Stimulated activated naive B cell treated with anti-CD40 and anti-IgM and Interleukin-4, amounts not matched to agents 10 μg/mL and 1 μg/mL and 100 μg/mL, for 72 hours (primary cell): Measurements from ENCODE around the gene STK39.
A peak's percentile ranks its signal among the peaks of the same experiment; 100 is the strongest.

Source experiments
- ATAC-seq, 2 donors: fragments of 150-1000 bp; cut with Tn5 transposase; replicated peaks; 2 replicates each; pipeline ENCODE4 v1.10.0; 2021; ENCODE audit warnings: moderate library complexity in 1 of 2
- DNase-seq: peaks from one replicate; pipeline ENCODE4 v3.0.0; 2021
- H3K27ac Mint-ChIP-seq: one replicate; pipeline ENCODE4 v1.8.0; 2022; ENCODE audit warnings: mild to moderate bottlenecking, mixed read lengths
- H3K27me3 Mint-ChIP-seq, 2 donors: one replicate each; pipeline ENCODE4 v1.8.0; 2022; ENCODE audit warnings: mixed read lengths in 2 of 2
- H3K36me3 Mint-ChIP-seq, 2 donors: one replicate each; pipeline ENCODE4 v1.8.0; 2022; ENCODE audit warnings: mixed read lengths in 2 of 2, mild to moderate bottlenecking in 1 of 2
- H3K4me1 Mint-ChIP-seq, 2 donors: one replicate each; pipeline ENCODE4 v1.8.0; 2022; ENCODE audit warnings: mixed read lengths in 2 of 2, mild to moderate bottlenecking in 1 of 2
- H3K4me3 Mint-ChIP-seq, 2 donors: one replicate each; pipeline ENCODE4 v1.8.0; 2022; ENCODE audit warnings: mild to moderate bottlenecking in 2 of 2, mixed read lengths in 2 of 2, moderate library complexity in 1 of 2
- H3K9me3 Mint-ChIP-seq, 2 donors: one replicate each; pipeline ENCODE4 v1.8.0; 2022; ENCODE audit warnings: mixed read lengths in 2 of 2, mild to moderate bottlenecking in 1 of 2

The STK39 gene

GRCh38 chr2:167972020-167972419 is 275.4 kb downstream of the STK39 start:
- ATAC-seq = no peak
- H3K27me3 Mint-ChIP-seq = no peaks in the 10 kb centered on the region
- H3K36me3 Mint-ChIP-seq = peaks cover 30 to 47% of the 10 kb centered on the region in 2 donors
- H3K4me3 Mint-ChIP-seq = no peak overlapping the region
- H3K27ac Mint-ChIP-seq = no peak overlapping the region
- peaks cover 5 to 10% of the 10 kb centered on the region in 2 donors for H3K9me3 Mint-ChIP-seq
- H3K4me1 Mint-ChIP-seq = peaks cover under 1 to 7% of the 10 kb centered on the region in 2 donors
- no peak for DNase-seq

GRCh38 chr2:167966937-167967913 is 280.2 kb downstream of the STK39 start:
- Mint-ChIP-seq H3K27ac (peak overlapping the region; percentile 73), H3K4me1 (peaks cover 21 to 30% of the 10 kb centered on the region in 2 donors), H3K9me3 (peaks cover 0 to 8% of the 10 kb centered on the region in 2 donors), H3K4me3 (no peak overlapping the region), H3K36me3 (peaks cover 23 to 43% of the 10 kb centered on the region in 2 donors), H3K27me3 (no peaks in the 10 kb centered on the region)
- DNase-seq (no peak), ATAC-seq (peak; percentile 33 to 55)

- no peaks in the 10 kb centered on the region for H3K27me3 Mint-ChIP-seq
- H3K27ac Mint-ChIP-seq = peak overlapping the region; percentile 81
- peaks cover 18 to 40% of the 10 kb centered on the region in 2 donors for H3K36me3 Mint-ChIP-seq
- no peak for DNase-seq
- H3K4me1 Mint-ChIP-seq = peaks cover 21 to 30% of the 10 kb centered on the region in 2 donors
- H3K4me3 Mint-ChIP-seq = peak overlapping the region; percentile 16 to 58
- peaks cover 0 to 2% of the 10 kb centered on the region in 2 donors for H3K9me3 Mint-ChIP-seq
- ATAC-seq = peak; percentile 65 to 68
Observed at GRCh38 chr2:167965907-167966761, 281.3 kb downstream of the STK39 start.

GRCh38 chr2:167964650-167965413 is 282.6 kb downstream of the STK39 start:
- Mint-ChIP-seq H3K36me3 (peaks cover 18 to 36% of the 10 kb centered on the region in 2 donors), H3K4me1 (peaks cover 21 to 30% of the 10 kb centered on the region in 2 donors), H3K27me3 (no peaks in the 10 kb centered on the region), H3K9me3 (peaks cover 0 to 1% of the 10 kb centered on the region in 2 donors), H3K27ac (peak overlapping the region; percentile 65), H3K4me3 (peak overlapping the region; percentile 53)
- ATAC-seq = peak; percentile 53 to 55
- no peak for DNase-seq

GRCh38 chr2:167963899-167964649 is 283.3 kb downstream of the STK39 start:
- Mint-ChIP-seq H3K36me3 (peaks cover 22 to 34% of the 10 kb centered on the region in 2 donors), H3K27ac (no peak overlapping the region), H3K9me3 (peaks cover 0 to 1% of the 10 kb centered on the region in 2 donors), H3K27me3 (no peaks in the 10 kb centered on the region), H3K4me3 (no peak overlapping the region), H3K4me1 (peaks cover 21 to 30% of the 10 kb centered on the region in 2 donors)
- no peak for DNase-seq
- ATAC-seq = no peak

GRCh38 chr2:167962436-167963226 is 284.8 kb downstream of the STK39 start:
- peak overlapping the region; percentile 31 for H3K27ac Mint-ChIP-seq
- no peaks in the 10 kb centered on the region for H3K27me3 Mint-ChIP-seq
- H3K4me3 Mint-ChIP-seq = no peak overlapping the region
- DNase-seq = no peak
- H3K4me1 Mint-ChIP-seq = peaks cover 20 to 30% of the 10 kb centered on the region in 2 donors
- H3K36me3 Mint-ChIP-seq = peaks cover 20 to 32% of the 10 kb centered on the region in 2 donors
- H3K9me3 Mint-ChIP-seq = no peaks in the 10 kb centered on the region
- no peak for ATAC-seq

- ATAC-seq = no peak
Observed at GRCh38 chr2:167961536-167962048, 285.8 kb downstream of the STK39 start.

GRCh38 chr2:167960089-167960747 is 287.2 kb downstream of the STK39 start:
- Mint-ChIP-seq H3K4me1 (peaks cover 8 to 14% of the 10 kb centered on the region in 2 donors), H3K4me3 (no peak overlapping the region), H3K27ac (no peak overlapping the region), H3K27me3 (no peaks in the 10 kb centered on the region), H3K36me3 (peaks cover 20 to 30% of the 10 kb centered on the region in 2 donors), H3K9me3 (no peaks in the 10 kb centered on the region)
- no peak for DNase-seq
- no peak for ATAC-seq

More at GRCh38 chr2:167961536-167962048, 285.8 kb downstream of the STK39 start:
- Mint-ChIP-seq H3K9me3 (no peaks in the 10 kb centered on the region), H3K27ac (no peak overlapping the region), H3K27me3 (no peaks in the 10 kb centered on the region), H3K4me3 (no peak overlapping the region), H3K4me1 (peaks cover 16 to 26% of the 10 kb centered on the region in 2 donors), H3K36me3 (peaks cover 21 to 32% of the 10 kb centered on the region in 2 donors)
- DNase-seq = no peak

- H3K36me3 Mint-ChIP-seq = peaks cover 15 to 24% of the 10 kb centered on the region in 2 donors
- H3K4me3 Mint-ChIP-seq = no peak overlapping the region
- H3K4me1 Mint-ChIP-seq = peaks cover under 1 to 2% of the 10 kb centered on the region in 2 donors
- no peaks in the 10 kb centered on the region for H3K27me3 Mint-ChIP-seq
- no peak overlapping the region for H3K27ac Mint-ChIP-seq
- ATAC-seq (no peak), DNase-seq (no peak)
- no peaks in the 10 kb centered on the region for H3K9me3 Mint-ChIP-seq
Observed at GRCh38 chr2:167957662-167958061, 289.7 kb downstream of the STK39 start.

GRCh38 chr2:167955264-167955906 is 292.0 kb downstream of the STK39 start:
- peaks cover 14 to 15% of the 10 kb centered on the region in 2 donors for H3K36me3 Mint-ChIP-seq

GRCh38 chr2:167954495-167954894 is 292.9 kb downstream of the STK39 start:
- Mint-ChIP-seq H3K4me1 (peaks cover 0 to 2% of the 10 kb centered on the region in 2 donors), H3K4me3 (no peak overlapping the region), H3K36me3 (peaks cover 5 to 6% of the 10 kb centered on the region in 2 donors), H3K9me3 (no peaks in the 10 kb centered on the region), H3K27me3 (no peaks in the 10 kb centered on the region), H3K27ac (no peak overlapping the region)
- ATAC-seq = no peak
- DNase-seq = no peak

More at GRCh38 chr2:167955264-167955906, 292.0 kb downstream of the STK39 start:
- no peak for ATAC-seq
- Mint-ChIP-seq H3K4me3 (no peak overlapping the region), H3K27ac (no peak overlapping the region), H3K27me3 (no peaks in the 10 kb centered on the region), H3K4me1 (peaks cover 0 to 2% of the 10 kb centered on the region in 2 donors), H3K9me3 (no peaks in the 10 kb centered on the region)
- DNase-seq = no peak
